Ramos (cell line): Measurements from ENCODE around the gene OR4N2.
"Not testable (repeated sequence)": the region's sequence is repeated elsewhere in the genome, so short reads cannot be mapped to it uniquely, and the experiment has no call there.

Experiments used
- in situ Hi-C: fragments of 300-500 bp; cut with MboI; formaldehyde crosslinking; loops from one replicate; pipeline ENCODE4 v1.14.3; 2022; ENCODE audit warnings: low sequenced_read_pairs; ENCODE audit not compliant: unreplicated experiment

The OR4N2 gene

DNA sequence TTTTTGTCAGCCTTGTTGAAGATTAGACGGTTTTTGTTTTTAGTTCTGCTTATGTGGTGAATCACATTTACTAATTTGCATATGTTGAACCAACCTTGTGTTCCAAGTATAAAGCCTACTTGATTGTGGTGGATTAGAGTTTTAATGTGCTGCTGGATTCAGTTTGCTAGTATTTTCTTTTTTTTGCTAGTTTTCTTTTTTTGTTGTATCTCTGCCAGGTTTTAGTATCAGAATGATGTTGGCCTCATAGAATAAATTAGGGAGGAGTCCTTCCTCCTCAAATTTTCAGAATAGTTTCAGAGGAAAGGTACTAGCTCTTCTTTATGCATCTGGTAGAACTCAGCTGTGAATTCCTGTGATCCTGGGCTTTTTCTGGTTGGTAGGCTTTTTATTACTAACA, at the start of gene OR4N2:
OR4N2 (plus strand) TSS at position 301 of the 400 bp plus-strand sequence. CDS start 23,679 bp downstream, outside the sequence.
- in situ Hi-C loops, result not testable (repeated sequence)

DNA sequence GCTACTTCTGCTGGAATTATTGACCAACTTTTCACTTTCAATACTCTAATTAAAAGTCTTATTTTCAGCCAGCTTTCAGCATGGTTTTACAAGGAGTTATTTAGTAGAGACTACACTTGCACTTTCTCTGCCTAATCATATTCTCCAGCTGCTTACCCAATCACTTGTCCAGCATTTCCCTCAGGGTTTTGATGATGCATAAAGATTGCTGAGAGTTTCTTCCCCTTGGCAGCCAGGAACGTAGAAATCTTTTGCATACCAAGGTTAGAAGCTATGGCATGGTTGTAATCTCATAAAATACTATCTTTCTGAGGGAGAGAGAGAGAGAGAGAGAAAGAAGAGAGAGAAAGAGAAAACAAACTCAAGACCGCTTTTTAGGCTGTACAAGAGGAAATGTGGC, 49.4 kb upstream of the OR4N2 start:
- in situ Hi-C loops, result no loop called here

DNA sequence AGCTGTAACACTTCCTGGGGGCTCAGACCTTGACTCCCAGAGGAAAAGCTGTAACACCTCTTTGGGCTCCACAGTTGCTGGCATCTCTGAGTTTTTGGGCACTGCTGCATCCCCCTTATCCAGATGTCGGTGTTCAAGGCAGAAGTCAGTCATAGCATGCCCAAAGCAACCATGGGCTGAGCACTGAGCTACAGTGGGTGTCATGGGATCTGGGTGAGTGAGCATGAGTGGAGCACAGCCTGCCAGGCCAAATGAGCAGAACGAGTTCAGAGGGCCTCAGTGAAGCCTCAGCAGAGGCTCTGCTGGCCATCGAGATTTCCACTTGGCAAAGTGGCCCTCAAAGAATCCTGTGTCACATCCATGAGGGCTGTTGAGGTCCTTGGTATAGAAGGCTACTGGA, 32.1 kb upstream of the OR4N2 start:
- in situ Hi-C loops, result not testable (repeated sequence)

DNA sequence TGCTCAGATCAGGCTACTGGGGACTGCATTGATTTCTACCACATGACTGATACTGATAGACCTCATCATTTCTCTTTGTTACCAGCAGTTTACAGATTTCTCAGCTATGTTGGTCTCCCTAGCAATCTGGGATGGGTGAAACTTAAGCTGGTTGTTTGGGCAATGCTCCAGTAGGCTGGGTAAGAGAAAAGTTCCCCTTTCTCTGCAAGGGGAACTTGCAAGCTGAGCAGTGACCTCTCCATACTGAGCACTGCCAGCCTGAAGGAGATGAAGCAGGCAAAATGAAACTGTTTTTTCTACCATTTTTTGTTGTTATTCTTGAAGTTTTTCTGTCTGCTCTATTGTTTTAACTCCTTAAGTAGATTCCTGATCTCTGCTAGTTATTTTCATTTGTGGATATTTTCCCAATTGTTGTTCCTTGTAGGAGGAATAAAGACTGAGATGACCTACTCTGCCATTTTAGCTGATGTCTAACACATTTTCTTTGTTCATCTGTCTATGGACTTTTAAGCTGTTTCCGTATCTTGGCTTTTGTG, 31.6 kb upstream of the OR4N2 start:
- in situ Hi-C loops, result no loop called here

DNA sequence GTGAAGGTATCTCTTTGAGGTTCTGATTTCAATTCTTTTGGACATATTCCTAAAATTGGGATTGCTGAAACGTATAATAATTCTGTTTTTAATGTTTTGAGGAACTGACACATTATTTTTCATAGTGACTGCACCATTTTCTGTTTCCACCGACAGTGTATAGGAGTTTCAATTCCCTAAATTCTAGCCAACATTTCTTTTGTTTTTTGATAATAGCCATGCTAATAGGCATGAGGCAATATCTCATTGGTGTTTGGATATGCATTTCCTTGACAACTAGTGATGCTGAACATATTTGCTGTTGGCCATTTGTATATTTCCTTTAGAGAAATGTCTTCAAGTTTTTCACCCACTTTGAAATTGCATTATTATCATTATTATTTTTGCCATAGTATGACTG, 31.1 kb upstream of the OR4N2 start:
- in situ Hi-C loops, result not testable (repeated sequence)

DNA sequence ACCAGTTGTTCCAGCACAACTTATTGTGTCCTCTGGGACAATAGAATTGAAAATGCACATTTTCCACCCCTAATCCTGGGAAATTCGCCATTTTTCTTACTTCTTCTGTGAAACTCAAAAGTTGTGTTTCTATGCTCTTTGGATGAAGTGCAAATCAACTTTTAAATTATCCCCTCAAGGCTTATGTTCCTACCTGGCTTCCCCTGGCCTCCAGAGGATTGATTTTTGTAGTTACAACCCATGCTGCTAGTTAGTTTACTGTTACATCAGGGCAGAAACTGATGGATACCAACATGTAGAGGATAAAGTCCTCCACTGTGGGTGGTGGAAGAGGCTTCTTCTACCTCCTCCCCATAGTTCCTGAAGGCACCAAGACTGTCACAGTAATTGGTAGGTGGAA, 30.4 kb upstream of the OR4N2 start, which contains the start of gene OR4M1:
OR4M1 (plus strand) TSS at position 301 of the 400 bp plus-strand sequence. CDS start 6,819 bp downstream, outside the sequence.
- in situ Hi-C loops, result not testable (repeated sequence)

- in situ Hi-C loops, result no loop called here
These were observed 28.0 kb upstream of the OR4N2 start for GRCh38 chr14:19775587-19775986.

DNA sequence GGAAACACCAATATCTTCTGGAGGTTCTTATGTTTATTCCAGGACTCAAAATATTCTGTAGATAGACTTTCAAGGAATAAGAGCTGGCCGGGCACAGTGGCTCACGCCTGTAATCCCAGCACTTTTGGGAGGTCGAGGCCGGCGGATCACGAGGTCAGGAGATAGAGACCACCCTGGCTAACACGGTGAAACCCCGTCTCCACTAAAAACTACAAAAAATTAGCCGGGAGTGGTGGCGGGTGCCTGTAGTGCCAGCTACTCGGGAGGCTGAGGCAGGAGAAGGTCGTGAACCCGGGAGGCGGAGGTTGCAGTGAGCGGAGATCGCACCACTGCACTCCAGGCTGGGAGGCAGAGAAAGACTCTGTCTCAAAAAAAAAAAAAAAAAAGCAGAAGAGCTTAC, 17.7 kb upstream of the OR4N2 start:
- in situ Hi-C loops, result not testable (repeated sequence)

GRCh38 chr14:19787318-19787717, 16.3 kb upstream of the OR4N2 start:
- in situ Hi-C loops, result not testable (repeated sequence)

DNA sequence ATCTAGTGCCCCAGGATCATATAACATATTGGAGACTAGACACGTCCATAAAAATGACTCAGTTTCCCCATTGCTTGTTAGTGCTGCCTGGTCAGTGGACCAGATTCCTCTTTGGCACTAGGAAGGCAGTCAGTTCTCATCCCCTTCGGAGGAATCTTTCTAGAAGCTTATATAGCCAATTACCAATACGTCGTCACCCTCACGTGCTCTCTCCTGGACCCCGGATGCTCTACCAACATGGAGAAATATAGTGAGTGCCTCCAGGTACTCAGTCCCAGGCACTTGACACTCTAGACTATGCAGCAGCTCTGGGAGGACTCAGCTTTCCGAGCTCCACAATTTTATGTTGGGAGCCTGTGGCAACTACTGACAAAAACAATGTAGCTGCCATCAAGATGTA, 15.4 kb upstream of the OR4N2 start:
- in situ Hi-C loops, result not testable (repeated sequence)

DNA sequence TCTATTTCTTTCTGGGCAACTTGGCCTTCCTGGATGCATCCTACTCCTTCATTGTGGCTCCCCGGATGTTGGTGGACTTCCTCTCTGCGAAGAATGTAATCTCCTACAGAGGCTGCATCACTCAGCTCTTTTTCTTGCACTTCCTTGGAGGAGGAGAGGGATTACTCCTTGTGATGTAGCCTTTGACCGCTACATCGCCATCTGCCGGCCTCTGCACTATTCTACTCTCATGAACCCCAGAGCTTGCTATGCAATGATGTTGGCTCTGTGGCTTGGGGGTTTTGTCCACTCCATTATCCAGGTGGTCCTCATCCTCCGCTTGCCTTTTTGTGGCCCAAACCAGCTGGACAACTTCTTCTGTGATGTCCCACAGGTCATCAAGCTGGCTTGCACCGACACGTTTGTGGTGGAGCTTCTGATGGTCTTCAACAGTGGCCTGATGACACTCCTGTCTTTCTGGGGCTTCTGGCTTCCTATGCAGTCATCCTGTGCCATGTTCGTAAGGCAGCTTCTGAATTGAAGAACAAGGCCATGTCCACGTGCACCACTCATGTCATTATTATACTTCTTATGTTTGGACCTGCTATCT, 7.0 kb upstream of the OR4N2 start:
- in situ Hi-C loops, result not testable (repeated sequence)

DNA sequence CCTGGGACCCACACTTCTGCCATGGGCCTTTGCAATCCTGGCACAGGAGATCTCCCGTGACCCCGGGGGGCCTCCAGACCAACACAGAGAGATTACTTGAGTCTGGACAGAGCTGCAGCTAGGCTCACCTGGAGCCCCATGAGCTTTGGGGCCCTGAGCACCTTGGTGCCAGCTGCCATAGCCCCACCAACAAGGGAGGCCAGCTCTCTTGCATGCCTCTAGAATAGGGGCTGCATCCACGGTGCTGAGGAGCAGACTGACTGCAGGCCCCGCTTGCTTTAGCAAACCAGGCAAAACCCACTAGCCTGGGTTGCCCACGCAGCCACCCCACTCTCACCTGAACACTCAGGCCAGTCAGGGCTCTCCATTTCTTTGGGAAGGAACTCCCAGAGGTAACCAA, 3.7 kb upstream of the OR4N2 start:
- in situ Hi-C loops, result no loop called here

DNA sequence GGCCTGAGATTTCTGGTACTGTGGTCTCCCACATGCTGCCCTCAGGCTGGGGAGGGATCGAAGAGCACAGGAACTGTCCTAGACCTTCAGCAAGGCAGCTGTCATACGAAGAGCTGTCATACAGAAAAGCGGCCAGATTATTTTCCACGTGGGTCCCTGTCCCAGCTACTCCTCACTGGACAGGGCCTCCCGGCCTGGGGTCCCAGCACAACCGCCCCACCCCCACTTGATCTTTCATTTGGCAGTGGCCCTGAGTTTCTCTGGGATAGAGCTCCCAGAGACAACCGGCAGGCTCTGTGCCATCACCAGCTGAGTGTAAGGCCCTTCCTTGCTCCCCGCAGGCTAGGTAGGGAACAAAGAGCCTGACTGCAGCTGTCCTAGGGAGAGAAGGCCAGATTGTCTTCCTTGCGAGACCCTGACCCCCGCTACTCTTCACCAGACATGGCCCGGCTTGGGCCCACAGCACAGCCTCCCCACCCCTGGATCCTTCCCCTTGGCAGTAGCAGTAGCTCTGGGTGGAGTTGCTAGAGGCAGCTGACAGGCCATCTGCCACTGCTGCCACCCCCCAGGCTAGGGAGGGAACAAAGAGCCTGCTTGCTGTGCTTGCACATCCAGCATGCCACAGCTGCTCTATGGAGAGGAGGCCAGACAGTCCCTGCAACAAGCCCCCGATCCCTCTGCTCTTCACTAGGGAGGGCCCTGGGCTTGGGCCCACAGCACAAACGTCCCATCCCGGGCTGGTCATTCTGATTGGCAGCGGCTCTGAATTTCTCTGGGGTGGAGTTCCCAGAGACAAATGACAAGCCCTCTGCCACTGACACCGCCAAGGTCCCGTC, 3.1 kb upstream of the OR4N2 start:
- in situ Hi-C loops, result no loop called here

- in situ Hi-C loops, result no loop called here
These were observed 2.5 kb upstream of the OR4N2 start for GRCh38 chr14:19801118-19801464.

- in situ Hi-C loops, result not testable (repeated sequence)
These were observed 9.8 kb downstream of the OR4N2 start for GRCh38 chr14:19813171-19813920.

DNA sequence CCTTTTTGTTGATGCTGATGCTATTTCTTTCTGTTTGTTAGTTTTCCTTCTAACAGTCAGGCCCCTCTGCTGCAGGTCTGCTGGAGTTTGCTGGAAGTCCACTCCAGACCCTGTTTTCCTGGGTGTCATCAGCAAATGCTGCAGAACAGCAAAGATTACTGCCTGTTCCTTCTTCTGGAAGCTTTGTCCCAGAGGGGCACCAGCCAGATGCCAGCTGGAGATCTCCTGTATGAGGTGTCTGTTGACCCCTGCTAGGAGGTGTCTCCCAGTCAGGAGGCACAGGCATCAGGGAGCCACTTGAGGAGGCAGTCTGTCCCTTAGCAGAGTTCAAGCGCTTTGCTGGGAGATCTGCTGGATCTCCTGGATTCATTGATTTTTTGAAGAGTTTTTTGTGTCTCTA, 16.3 kb downstream of the OR4N2 start:
- in situ Hi-C loops, result not testable (repeated sequence)

DNA sequence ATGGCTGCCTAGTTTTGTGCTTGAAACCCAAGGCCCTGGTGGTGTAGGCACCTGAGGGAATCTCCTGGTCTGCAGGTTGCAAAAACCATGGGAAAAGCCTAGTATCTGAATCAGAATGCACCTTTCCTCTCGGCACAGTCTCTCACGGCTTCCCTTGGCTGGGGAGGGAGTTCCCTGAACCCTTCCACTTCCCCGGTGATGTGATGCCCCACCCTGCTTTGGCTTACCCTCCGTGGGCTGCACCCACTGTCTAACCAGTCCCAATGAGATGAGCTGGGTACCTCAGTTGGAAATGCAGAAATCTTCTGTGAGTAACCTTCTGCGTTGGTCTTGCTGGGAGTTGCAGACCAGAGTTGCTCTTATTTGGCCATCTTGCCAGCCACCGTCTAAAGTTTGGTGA, 17.4 kb downstream of the OR4N2 start:
- in situ Hi-C loops, result not testable (repeated sequence)

DNA sequence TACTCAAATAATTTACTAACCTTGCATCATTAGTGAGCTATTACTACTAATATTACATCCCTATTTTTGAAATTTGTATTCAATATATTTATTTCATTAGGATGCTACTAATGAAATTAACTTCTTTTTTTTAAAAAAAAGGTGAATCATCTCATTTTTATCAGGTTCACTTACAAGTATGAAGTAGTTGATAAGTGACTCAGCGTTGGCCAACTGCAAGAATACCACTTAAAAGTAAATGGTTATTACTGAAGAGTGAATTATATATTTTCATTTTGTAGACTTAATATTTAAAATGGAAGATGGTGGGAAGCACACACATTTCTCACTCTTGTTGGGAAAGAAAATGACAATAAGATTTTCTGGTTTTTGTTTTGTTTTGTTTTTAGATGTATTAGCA, 19.6 kb downstream of the OR4N2 start:
- in situ Hi-C loops, result no loop called here

GRCh38 chr14:19823765-19824164, 20.2 kb downstream of the OR4N2 start:
- in situ Hi-C loops, result no loop called here

DNA sequence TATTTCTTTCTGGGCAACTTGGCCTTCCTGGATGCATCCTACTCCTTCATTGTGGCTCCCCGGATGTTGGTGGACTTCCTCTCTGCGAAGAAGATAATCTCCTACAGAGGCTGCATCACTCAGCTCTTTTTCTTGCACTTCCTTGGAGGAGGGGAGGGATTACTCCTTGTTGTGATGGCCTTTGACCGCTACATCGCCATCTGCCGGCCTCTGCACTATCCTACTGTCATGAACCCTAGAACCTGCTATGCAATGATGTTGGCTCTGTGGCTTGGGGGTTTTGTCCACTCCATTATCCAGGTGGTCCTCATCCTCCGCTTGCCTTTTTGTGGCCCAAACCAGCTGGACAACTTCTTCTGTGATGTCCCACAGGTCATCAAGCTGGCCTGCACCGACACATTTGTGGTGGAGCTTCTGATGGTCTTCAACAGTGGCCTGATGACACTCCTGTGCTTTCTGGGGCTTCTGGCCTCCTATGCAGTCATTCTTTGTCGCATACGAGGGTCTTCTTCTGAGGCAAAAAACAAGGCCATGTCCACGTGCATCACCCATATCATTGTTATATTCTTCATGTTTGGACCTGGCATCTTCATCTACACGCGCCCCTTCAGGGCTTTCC, 24.2 kb downstream of the OR4N2 start:
- in situ Hi-C loops, result not testable (repeated sequence)
